Right hindlimb (tissue), 1 donor: ENCODE results near the gene CXCL12.

Source experiments
- DNase-seq: peaks from one replicate; pipeline ENCODE4 v3.0.0-alpha.2; 2018

Gene CXCL12

DNA sequence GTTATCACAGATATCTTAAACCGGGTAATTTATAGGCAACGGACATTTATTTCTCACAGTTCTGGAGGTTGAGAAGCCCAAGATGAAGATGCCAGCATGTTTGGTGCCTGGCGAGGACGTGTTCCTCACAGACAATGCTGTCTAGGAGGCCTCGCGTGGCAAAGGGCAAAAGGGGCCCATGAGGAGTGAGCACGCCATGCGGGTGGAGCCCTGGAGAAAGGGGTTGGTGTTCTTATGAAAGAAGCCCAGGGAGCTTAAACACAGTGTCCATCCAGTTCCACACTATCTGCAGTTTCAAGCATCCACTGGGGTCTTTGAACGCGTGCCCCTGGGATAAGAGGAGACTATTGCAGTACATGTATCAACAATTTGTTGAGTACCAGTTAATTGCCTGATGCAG, 51.4 kb downstream of the CXCL12 start:
- DNase-seq = no peak

DNA sequence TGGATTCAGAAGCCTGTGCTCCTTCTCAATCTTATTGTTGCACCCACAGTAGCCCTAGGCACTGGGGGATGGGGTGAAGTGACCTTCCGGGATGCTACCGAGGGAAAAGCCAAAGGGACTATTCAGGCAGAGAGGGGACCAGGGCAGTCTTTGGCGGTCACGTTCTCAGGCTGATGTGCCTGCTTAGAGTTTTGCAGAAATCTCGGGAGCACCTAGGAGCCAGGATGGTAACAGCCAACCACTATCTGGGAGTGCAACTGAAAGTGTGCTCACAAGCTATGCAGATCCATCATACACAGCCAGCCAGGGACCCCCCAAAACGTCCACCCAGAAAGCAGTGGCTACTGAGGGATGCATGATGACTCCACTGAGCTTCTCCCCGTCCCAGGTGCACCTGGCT, 52.4 kb downstream of the CXCL12 start:
- DNase-seq = no peak

- DNase-seq = no peak
Observed at GRCh38 chr10:44330431-44330830, 54.5 kb downstream of the CXCL12 start.

GRCh38 chr10:44327461-44327860, 57.4 kb downstream of the CXCL12 start:
- DNase-seq = no peak
